Mesendoderm (in vitro differentiated cells): Measurements from ENCODE around the gene CCDC190.
A peak's percentile ranks its signal among the peaks of the same experiment; 100 is the strongest.

ENCODE experiments used
- DNase-seq: peaks from one replicate; pipeline ENCODE4 v3.0.0; 2013
- H2AK5ac ChIP-seq: 2 replicates; pipeline ENCODE4 v1.6.1; 2013; ENCODE audit warnings: low read length, inconsistent platforms
- H2BK120ac ChIP-seq: 2 replicates; pipeline ENCODE4 v1.6.1; 2013; ENCODE audit warnings: low read depth, mild to moderate bottlenecking, low read length, moderate library complexity, mixed read lengths
- H2BK15ac ChIP-seq: replicated peaks from 2 replicates; pipeline ENCODE4 v1.6.1; 2013; ENCODE audit warnings: low read depth, mild to moderate bottlenecking, moderate library complexity
- H2BK5ac ChIP-seq: 2 replicates; pipeline ENCODE4 v1.6.1; 2013; ENCODE audit warnings: low read length, inconsistent platforms
- H3K18ac ChIP-seq: 2 replicates; pipeline ENCODE4 v1.6.1; 2013; ENCODE audit warnings: mild to moderate bottlenecking, low read length, mixed read lengths
- H3K23ac ChIP-seq: one replicate; pipeline ENCODE4 v1.6.1; 2013; ENCODE audit warnings: low read length
- H3K27ac ChIP-seq: 2 replicates; pipeline ENCODE4 v1.5.1; 2013; ENCODE audit warnings: low read depth, mild to moderate bottlenecking, inconsistent platforms, low read length, moderate library complexity
- H3K27me3 ChIP-seq: 2 replicates; pipeline ENCODE4 v1.6.1; 2013; ENCODE audit warnings: low read length, control low read depth, mild to moderate bottlenecking, inconsistent platforms; ENCODE audit not compliant: insufficient read depth, poor library complexity
- H3K36me3 ChIP-seq: 2 replicates; pipeline ENCODE4 v1.6.1; 2013; ENCODE audit warnings: low read length, inconsistent platforms; ENCODE audit not compliant: control insufficient read depth, insufficient read depth
- H3K4ac ChIP-seq: one replicate; pipeline ENCODE4 v1.6.1; 2013; ENCODE audit warnings: low read depth, mild to moderate bottlenecking, low read length, moderate library complexity
- H3K4me1 ChIP-seq: 2 replicates; pipeline ENCODE4 v1.6.1; 2013; ENCODE audit warnings: low read depth, low read length, inconsistent platforms; ENCODE audit not compliant: control insufficient read depth
- H3K4me2 ChIP-seq: 2 replicates; pipeline ENCODE4 v1.6.1; 2013; ENCODE audit warnings: low read length
- H3K4me3 ChIP-seq: 2 replicates; pipeline ENCODE4 v1.5.1; 2013; ENCODE audit warnings: mild to moderate bottlenecking, low read length
- H3K56ac ChIP-seq: one replicate; pipeline ENCODE4 v1.6.1; 2013; ENCODE audit warnings: low read length
- H3K79me1 ChIP-seq: 2 replicates; pipeline ENCODE4 v1.6.1; 2013; ENCODE audit warnings: low read length, inconsistent platforms
- H3K79me2 ChIP-seq: 2 replicates; pipeline ENCODE4 v1.6.1; 2013; ENCODE audit warnings: mild to moderate bottlenecking, low read length; ENCODE audit not compliant: control insufficient read depth, insufficient read depth
- H3K9ac ChIP-seq: 2 replicates; pipeline ENCODE4 v1.6.1; 2013; ENCODE audit warnings: low read length, inconsistent platforms
- H4K5ac ChIP-seq: one replicate; pipeline ENCODE4 v1.6.1; 2013; ENCODE audit warnings: low read length
- H4K8ac ChIP-seq: one replicate; pipeline ENCODE4 v1.6.1; 2013; ENCODE audit warnings: low read depth, mild to moderate bottlenecking, control low read depth, low read length, moderate library complexity
- WGBS: extraction: QIAGEN DNeasy Blood & Tissue Kit; methylation state at CpG from one replicate; pipeline ENCODE4 v1.1.7; 2013; ENCODE audit warnings: low lambda C conversion rate, missing lambda C conversion rate; ENCODE audit not compliant: insufficient coverage; ENCODE audit errors: extremely low coverage; 5-methylcytosine and 5-hydroxymethylcytosine counted together

CCDC190 gene

GRCh38 chr1:162905174-162906158 is 44.5 kb upstream of the CCDC190 start:
- H3K27ac ChIP-seq = no peak overlapping the region
- H3K27me3 ChIP-seq = no peaks in the 10 kb centered on the region
- no peak overlapping the region for H2BK5ac ChIP-seq
- no peaks in the 10 kb centered on the region for H3K79me2 ChIP-seq
- no peak overlapping the region for H3K23ac ChIP-seq
- no peak overlapping the region for H3K18ac ChIP-seq
- no peaks in the 10 kb centered on the region for H3K79me1 ChIP-seq
- no peak overlapping the region for H3K4me3 ChIP-seq
- H3K4ac ChIP-seq = no peak overlapping the region
- H2AK5ac ChIP-seq = no peak overlapping the region
- no peak overlapping the region for H4K5ac ChIP-seq
- H4K8ac ChIP-seq = no peak overlapping the region
- WGBS = no CpG with 5 or more reads among the region's 1 CpG
- H3K9ac ChIP-seq = no peak overlapping the region
- H3K36me3 ChIP-seq = no peaks in the 10 kb centered on the region
- no peak overlapping the region for H2BK120ac ChIP-seq
- peak; percentile 25 for DNase-seq
- no peak overlapping the region for H3K56ac ChIP-seq
- no peak overlapping the region for H3K4me2 ChIP-seq
- H2BK15ac ChIP-seq = no peak overlapping the region
- no peaks in the 10 kb centered on the region for H3K4me1 ChIP-seq

- no peaks in the 10 kb centered on the region for H3K36me3 ChIP-seq
- no peaks in the 10 kb centered on the region for H3K27me3 ChIP-seq
- H4K8ac ChIP-seq = no peak overlapping the region
- no peaks in the 10 kb centered on the region for H3K79me2 ChIP-seq
- no peak overlapping the region for H3K23ac ChIP-seq
- no peak for DNase-seq
- H4K5ac ChIP-seq = no peak overlapping the region
- H2AK5ac ChIP-seq = no peak overlapping the region
- no peak overlapping the region for H2BK5ac ChIP-seq
- H2BK120ac ChIP-seq = no peak overlapping the region
- no peaks in the 10 kb centered on the region for H3K79me1 ChIP-seq
- H3K4me3 ChIP-seq = no peak overlapping the region
- H3K4me2 ChIP-seq = no peak overlapping the region
- no peak overlapping the region for H2BK15ac ChIP-seq
- H3K4me1 ChIP-seq = no peaks in the 10 kb centered on the region
- no peak overlapping the region for H3K4ac ChIP-seq
- H3K56ac ChIP-seq = no peak overlapping the region
- no peak overlapping the region for H3K18ac ChIP-seq
- no peak overlapping the region for H3K9ac ChIP-seq
- H3K27ac ChIP-seq = no peak overlapping the region
- no CpG with 5 or more reads among the region's 4 CpGs for WGBS
Measured at GRCh38 chr1:162904579-162904978, 43.6 kb upstream of the CCDC190 start.

- H2BK15ac ChIP-seq = no peak overlapping the region
- no peak overlapping the region for H3K27ac ChIP-seq
- H2AK5ac ChIP-seq = no peak overlapping the region
- H3K4me3 ChIP-seq = no peak overlapping the region
- no peak overlapping the region for H2BK5ac ChIP-seq
- H3K18ac ChIP-seq = no peak overlapping the region
- no peaks in the 10 kb centered on the region for H3K4me1 ChIP-seq
- no peaks in the 10 kb centered on the region for H3K27me3 ChIP-seq
- H3K23ac ChIP-seq = no peak overlapping the region
- H3K79me2 ChIP-seq = no peaks in the 10 kb centered on the region
- WGBS = no CpG with 5 or more reads among the region's 3 CpGs
- no peak for DNase-seq
- no peak overlapping the region for H2BK120ac ChIP-seq
- no peak overlapping the region for H3K4me2 ChIP-seq
- H3K79me1 ChIP-seq = no peaks in the 10 kb centered on the region
- no peak overlapping the region for H3K56ac ChIP-seq
- no peak overlapping the region for H3K4ac ChIP-seq
- no peak overlapping the region for H4K8ac ChIP-seq
- H4K5ac ChIP-seq = no peak overlapping the region
- no peak overlapping the region for H3K9ac ChIP-seq
- no peaks in the 10 kb centered on the region for H3K36me3 ChIP-seq
Measured at GRCh38 chr1:162904023-162904422, 43.0 kb upstream of the CCDC190 start.

GRCh38 chr1:162903246-162903645 is 42.3 kb upstream of the CCDC190 start:
- no peaks in the 10 kb centered on the region for H3K36me3 ChIP-seq
- WGBS = no CpG with 5 or more reads among the region's 4 CpGs
- no peaks in the 10 kb centered on the region for H3K27me3 ChIP-seq
- no peaks in the 10 kb centered on the region for H3K79me1 ChIP-seq
- H3K4ac ChIP-seq = no peak overlapping the region
- no peak overlapping the region for H2BK15ac ChIP-seq
- no peak overlapping the region for H2BK5ac ChIP-seq
- no peak overlapping the region for H2BK120ac ChIP-seq
- peak; percentile 37 for DNase-seq
- no peak overlapping the region for H3K9ac ChIP-seq
- no peak overlapping the region for H4K8ac ChIP-seq
- H3K56ac ChIP-seq = no peak overlapping the region
- no peaks in the 10 kb centered on the region for H3K4me1 ChIP-seq
- no peak overlapping the region for H3K27ac ChIP-seq
- no peak overlapping the region for H2AK5ac ChIP-seq
- no peak overlapping the region for H3K4me3 ChIP-seq
- H3K4me2 ChIP-seq = no peak overlapping the region
- no peak overlapping the region for H3K18ac ChIP-seq
- H3K79me2 ChIP-seq = no peaks in the 10 kb centered on the region
- no peak overlapping the region for H3K23ac ChIP-seq
- no peak overlapping the region for H4K5ac ChIP-seq

- Histone ChIP-seq H3K56ac (no peak overlapping the region), H3K79me2 (no peaks in the 10 kb centered on the region), H4K8ac (no peak overlapping the region), H4K5ac (no peak overlapping the region), H3K27ac (no peak overlapping the region), H2BK5ac (no peak overlapping the region), H3K27me3 (no peaks in the 10 kb centered on the region), H3K36me3 (no peaks in the 10 kb centered on the region), H3K4ac (no peak overlapping the region), H3K18ac (no peak overlapping the region), H2BK15ac (no peak overlapping the region), H3K4me1 (no peaks in the 10 kb centered on the region), H3K4me3 (no peak overlapping the region), H3K9ac (no peak overlapping the region), H3K4me2 (no peak overlapping the region), H2BK120ac (no peak overlapping the region), H2AK5ac (no peak overlapping the region), H3K23ac (no peak overlapping the region), H3K79me1 (no peaks in the 10 kb centered on the region)
- DNase-seq = no peak
- no CpG with 5 or more reads among the region's 2 CpGs for WGBS
Measured at GRCh38 chr1:162902416-162902815, 41.4 kb upstream of the CCDC190 start.
